ENCODE data around the gene CEACAM18.
"Not testable (repeated sequence)": the region's sequence is repeated elsewhere in the genome, so short reads cannot be mapped to it uniquely, and the experiment has no call there.

The CEACAM18 gene

GRCh38 chr19:51500931-51501330, 22.6 kb downstream of the CEACAM18 start:
- DNase-seq = not testable (repeated sequence)

- DNase-seq = no peak
Measured at GRCh38 chr19:51501594-51502263, 23.4 kb downstream of the CEACAM18 start, which contains the start of gene SIGLEC12. Gene SIGLEC12 (minus strand): TSS chr19:51501800. CDS start chr19:51501733, 67 bp downstream.

GRCh38 chr19:51503286-51503817, 25.0 kb downstream of the CEACAM18 start:
- no peak for DNase-seq

- DNase-seq = no peak
Measured at GRCh38 chr19:51503896-51504295, 25.6 kb downstream of the CEACAM18 start.

GRCh38 chr19:51505904-51506303, 27.6 kb downstream of the CEACAM18 start:
- DNase-seq = no peak

GRCh38 chr19:51507192-51507591, 28.9 kb downstream of the CEACAM18 start:
- no peak for DNase-seq

GRCh38 chr19:51507640-51508058, 29.3 kb downstream of the CEACAM18 start:
- no peak for DNase-seq

GRCh38 chr19:51508059-51508733, 29.9 kb downstream of the CEACAM18 start:
- no peak for DNase-seq

GRCh38 chr19:51509823-51510660, 31.7 kb downstream of the CEACAM18 start:
- no peak for DNase-seq

- DNase-seq = no peak
Measured at GRCh38 chr19:51511353-51511752, 33.0 kb downstream of the CEACAM18 start.

- no peak for DNase-seq
Measured at GRCh38 chr19:51513968-51514367, 35.6 kb downstream of the CEACAM18 start.

- no peak for DNase-seq
Measured at GRCh38 chr19:51514866-51515481, 36.6 kb downstream of the CEACAM18 start.

GRCh38 chr19:51520728-51521127, 42.4 kb downstream of the CEACAM18 start:
- DNase-seq = no peak

- DNase-seq = no peak
Measured at GRCh38 chr19:51521357-51521756, 43.0 kb downstream of the CEACAM18 start.

- DNase-seq = no peak
Measured at GRCh38 chr19:51521781-51522180, 43.4 kb downstream of the CEACAM18 start.

- no peak for DNase-seq
Measured at GRCh38 chr19:51524666-51525264, 46.4 kb downstream of the CEACAM18 start.

GRCh38 chr19:51525651-51526050, 47.3 kb downstream of the CEACAM18 start:
- no peak for DNase-seq

- DNase-seq = no peak
Measured at GRCh38 chr19:51529301-51529700, 51.0 kb downstream of the CEACAM18 start.

GRCh38 chr19:51530616-51531015, 52.3 kb downstream of the CEACAM18 start:
- no peak for DNase-seq

GRCh38 chr19:51531349-51532315, 53.3 kb downstream of the CEACAM18 start, which contains the start of gene SIGLEC6:
Gene SIGLEC6 (minus strand): TSS chr19:51531670. CDS start chr19:51531648, 22 bp downstream.
- no peak for DNase-seq

- no peak for DNase-seq
Measured at GRCh38 chr19:51535535-51535934, 57.2 kb downstream of the CEACAM18 start.

All from NCI-H2081 treated with DMSO at 0.1 percent for 48 hours (cell line).